GM21515 (cell line): ENCODE results near the gene ADORA1.

Experiments used
- ATAC-seq: cut with Tn5 transposase; IDR thresholded peaks from one replicate; pipeline ENCODE4 v1.9.1; 2021; ENCODE audit not compliant: unreplicated experiment

Gene ADORA1

DNA sequence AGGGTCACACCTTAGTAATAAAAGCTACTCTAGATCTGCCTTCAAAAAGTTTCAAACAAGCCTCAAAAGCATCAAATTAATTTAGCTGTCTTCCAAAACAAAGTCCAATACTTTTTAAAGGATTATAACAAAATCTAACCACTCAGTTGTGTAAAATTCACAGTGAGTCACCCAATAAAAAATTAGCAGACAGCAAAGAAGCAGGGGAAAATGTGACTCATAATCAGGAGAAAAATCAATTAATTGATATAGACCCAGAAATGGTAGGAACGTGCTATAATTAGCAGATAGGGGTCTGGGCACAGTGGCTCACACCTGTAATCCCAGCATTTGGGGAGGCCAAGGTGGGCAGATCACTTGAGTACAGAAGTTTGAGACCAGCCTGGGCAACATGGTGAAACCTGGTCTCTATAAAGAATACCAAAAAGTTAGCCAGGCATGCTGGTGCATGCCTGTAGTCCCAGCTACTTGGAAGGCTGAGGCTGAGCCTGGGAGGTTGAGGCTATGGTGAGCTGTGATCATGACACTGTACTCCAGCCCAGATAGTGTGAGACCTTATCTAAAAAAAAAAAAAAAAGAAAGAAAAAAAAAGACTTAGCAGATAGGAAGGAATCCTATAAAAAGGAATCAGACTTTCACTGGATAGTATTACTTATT is 33.6 kb upstream of the ADORA1 start:
- no peak for ATAC-seq

- no peak for ATAC-seq
These were observed 32.4 kb upstream of the ADORA1 start for GRCh38 chr1:203095061-203095690.

DNA sequence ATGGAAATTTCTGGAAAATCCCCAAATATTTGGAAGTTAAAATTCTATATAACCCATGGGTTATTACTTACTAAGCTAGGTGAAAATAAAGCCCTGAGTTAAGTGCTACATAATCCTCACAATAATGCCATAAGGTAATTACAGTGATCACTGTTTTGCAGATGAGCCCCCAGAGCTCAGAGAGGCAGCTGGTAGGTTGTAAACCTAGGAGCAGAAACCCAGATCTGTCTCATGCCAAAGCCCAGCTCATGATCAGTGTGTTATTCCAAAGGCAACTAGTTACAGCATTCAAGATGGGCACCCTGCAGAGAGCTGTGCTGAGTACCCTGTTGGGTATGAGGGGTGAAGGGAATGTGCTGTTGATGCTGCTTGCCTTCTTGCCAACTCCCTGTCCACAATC is 31.0 kb upstream of the ADORA1 start:
- ATAC-seq: no peak

DNA sequence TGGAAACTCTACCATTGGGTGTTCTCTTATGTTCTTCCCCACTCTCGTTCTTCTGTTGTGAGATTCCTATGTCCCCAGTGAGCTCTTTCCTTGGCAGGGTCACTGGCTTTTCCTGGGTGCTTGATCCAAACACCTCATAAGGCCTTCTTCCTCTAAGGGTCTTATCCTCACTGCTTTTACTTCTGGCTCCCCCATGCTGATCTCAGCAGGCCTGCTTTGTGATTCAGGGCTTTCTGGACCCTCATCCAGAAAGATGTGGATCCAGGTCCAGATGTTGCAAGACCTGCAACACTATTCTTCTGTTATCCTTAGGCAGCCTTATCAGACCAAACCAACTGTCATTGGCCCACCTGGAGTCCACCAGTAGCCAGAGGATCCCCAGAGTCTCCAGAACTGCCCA is 30.5 kb upstream of the ADORA1 start:
- ATAC-seq: no peak

DNA sequence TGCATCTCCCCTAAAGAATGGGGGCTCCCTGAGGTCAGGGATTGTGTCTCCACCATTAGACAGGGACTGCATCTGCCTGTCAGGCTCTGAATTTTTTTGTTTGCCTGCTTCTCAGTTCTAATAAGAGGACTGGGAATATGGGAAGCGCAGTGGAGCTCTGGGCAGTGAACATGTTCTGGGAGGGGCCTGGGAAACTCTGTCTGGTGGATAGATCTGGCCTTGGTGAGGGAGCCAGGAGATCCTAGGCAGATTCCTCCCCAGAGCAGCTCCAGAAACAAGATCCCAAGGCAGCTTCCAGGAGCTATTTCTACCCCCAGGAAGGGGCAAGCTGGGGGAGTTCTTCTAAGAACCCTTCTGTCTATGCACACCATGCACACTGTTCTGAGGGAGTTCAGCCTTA is 29.1 kb upstream of the ADORA1 start:
- no peak for ATAC-seq

GRCh38 chr1:203098914-203099520 is 28.5 kb upstream of the ADORA1 start:
- no peak for ATAC-seq

DNA sequence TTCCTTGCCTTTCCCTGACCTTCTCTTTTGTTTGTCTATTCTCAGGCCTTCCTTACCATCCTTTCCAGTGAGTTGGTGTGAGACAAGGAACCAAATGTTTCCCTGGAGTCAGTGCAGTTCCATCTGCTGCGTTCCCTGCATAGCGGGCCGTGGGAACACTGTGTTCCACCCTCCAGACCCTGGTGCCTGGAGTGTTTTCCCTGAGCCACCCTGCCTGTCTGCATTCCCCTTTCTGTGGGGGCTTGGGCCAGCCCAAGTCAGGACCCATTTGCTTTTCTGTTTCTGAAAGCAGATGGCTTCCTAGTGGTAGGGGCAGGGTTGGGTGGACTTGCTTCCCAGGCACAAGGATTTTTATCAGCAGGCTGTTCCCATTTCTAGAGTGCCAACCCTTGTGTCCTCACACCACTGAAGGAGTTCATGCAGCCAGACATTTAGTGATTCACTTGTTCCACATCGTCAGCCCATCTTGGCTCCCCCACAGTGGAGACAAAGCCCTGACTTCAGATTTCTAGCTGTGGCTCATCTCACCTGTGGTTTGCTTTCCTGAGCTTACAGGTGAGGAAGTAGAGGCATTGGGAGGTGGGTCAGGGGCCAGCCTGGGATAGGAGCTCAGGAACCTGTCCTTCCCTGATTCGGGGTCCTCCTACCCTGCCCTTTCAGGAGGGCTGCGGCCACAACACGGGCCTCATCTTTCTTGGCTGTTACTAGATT is 27.6 kb upstream of the ADORA1 start:
- no peak for ATAC-seq

DNA sequence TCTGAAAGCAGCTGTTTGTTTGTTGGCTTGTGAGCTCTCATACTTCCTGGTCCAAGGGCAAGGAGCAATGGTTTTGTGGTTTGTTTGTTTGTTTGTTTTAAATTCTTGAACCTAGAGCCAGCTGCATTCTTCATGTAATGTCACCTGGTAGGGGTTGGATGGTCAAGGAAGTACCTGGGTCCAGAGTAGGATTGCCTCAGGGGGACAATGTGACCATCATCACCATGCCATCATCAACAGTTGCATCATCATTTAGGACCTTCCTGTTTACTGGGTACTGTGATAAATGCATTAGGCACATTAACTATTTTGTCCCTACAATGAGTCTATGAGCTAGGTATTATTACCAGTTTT is 27.0 kb upstream of the ADORA1 start:
- ATAC-seq: no peak

GRCh38 chr1:203101813-203102634 is 25.5 kb upstream of the ADORA1 start:
- no peak for ATAC-seq

- no peak for ATAC-seq
These were observed 24.3 kb upstream of the ADORA1 start for GRCh38 chr1:203103216-203103615.

- no peak for ATAC-seq
These were observed 23.6 kb upstream of the ADORA1 start for GRCh38 chr1:203103829-203104495.

- no peak for ATAC-seq
These were observed 22.6 kb upstream of the ADORA1 start for GRCh38 chr1:203104789-203105390.

DNA sequence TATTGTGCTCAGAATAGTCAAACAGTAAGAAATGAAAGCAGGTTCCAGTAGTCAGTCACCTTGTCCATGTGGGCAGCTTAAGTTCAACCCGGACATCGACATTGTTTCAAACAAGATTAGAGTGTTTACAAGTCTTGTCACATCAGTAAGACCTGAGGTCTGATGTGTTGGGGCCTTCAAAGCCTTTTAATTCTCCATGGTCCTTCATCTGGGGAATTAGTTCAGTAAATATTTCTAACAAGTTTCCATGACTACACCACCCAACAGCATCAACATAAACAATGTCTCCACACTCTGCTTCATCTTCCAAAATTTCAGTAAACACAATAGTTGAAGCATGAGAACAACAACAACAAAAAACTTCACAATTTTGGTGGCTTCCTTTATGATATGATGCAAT is 15.1 kb upstream of the ADORA1 start:
- no peak for ATAC-seq

DNA sequence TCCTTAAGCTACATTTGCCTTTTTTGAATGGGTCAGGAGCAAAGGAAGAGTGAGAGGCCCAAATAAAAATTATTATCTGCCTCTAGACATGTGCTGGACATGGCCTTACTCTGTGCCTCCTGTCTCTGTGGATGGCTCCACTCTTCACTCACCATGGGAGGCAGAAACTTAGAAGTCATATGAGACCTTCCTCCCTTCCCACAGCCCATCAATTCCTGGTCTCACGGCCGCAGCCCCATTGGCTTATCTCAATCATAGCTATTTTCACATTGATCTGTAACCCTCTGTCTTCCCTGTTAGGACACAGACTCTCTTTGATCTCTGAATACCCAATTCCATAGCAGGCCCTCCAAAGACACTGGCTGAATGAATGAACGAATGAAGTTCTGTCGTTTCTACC is 14.2 kb upstream of the ADORA1 start:
- ATAC-seq: no peak

- no peak for ATAC-seq
These were observed 13.3 kb upstream of the ADORA1 start for GRCh38 chr1:203114202-203114601.

- ATAC-seq: no peak
These were observed 11.3 kb upstream of the ADORA1 start for GRCh38 chr1:203116091-203116820.

DNA sequence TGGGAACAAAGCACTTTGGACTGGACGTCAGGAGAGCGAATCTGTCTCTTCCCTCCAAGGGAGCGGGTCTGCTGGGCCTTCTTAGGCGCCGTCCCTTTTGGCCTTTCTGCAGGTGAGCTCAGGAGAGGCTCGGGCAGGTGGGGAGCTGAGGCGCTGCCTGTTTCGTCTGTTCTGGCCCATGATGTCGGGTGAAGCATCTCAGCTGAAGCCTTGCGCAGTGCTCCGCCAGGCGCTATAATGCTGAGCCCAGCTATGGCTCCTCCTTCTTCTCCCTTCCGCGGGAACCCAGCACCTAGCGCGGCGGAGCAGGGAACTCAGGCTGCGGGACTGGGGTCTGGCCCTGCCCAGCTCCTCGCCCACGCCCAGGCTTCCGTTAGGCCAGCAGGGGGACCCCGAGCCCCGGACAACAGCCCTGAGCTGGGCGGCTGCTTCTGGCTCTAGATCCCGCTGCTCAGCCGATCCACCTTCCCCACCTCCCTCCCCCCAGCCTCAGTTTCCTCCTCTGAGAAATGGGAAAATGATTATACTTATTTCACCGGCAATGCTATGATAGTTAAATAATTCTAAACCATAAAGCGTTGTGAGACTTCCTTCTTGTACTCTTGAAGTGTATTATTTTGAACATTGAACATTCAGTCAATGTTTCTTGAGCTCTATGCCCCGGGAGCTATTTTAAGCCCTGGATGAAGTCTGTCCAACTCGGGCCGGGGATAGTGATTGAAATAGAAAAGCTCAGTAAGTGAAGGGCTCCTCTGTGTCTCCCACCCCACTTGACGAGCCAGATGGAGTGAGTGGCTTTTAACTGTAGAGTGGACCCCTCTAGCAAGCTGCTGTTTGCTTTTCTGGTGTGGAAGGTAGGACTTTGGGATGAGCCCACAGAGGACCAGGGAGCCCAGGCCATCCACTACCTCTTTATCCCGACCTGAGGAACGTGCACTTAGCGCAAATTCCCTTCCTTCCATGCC is 9.6 kb upstream of the ADORA1 start:
- ATAC-seq: no peak

DNA sequence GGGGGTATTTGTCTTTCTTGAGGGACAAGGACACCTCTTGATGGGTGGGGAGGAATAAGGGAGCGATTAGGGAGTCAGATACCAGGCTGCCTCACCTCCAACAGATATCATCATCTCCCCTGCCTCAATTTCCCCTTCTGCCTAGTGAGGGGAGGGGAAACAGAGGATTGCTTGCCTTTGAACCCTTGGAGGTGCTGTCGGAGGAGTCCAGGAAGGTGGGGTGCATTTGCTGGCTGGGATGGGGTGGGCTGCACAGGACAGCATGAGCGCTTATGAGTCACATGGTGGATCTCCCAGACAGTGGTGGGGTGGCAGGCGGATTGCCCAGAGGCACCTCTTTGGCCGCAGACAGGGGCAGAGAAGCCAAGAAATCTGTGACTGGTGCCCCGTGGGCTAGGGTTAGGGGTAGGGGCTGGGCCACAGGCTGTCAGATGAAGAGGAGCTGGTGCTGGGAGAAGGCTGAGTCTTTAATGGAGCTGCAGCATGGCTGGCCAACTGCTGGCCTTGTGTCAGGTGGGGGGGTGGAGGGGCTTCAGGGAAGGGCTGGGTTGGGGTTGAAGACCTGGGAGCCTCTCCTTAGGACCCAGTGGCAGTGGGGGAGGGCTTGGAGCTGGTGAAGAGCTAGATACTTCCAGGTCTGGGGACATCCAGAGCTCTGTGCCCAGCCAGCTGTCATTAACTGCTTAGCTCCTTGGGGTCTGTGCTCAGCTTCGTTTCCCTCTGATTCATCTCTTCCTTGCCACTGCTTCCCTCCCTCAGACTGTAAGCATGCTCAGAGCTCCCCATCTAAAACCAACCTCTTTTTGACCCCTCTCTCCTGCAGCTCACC is 7.0 kb upstream of the ADORA1 start:
- ATAC-seq: no peak
